Activated CD4-positive, alpha-beta T cell treated with anti-CD3 and anti-CD28 coated beads, Interleukin-2, Interleukin-6, amounts not matched to agents 100 ng/mL and 50 ng/mL, durations not matched to agents 16 hours and 8 hours (primary cell): ENCODE data around the gene TMEM222.

ENCODE experiments used
- DNase-seq: peaks from one replicate; pipeline ENCODE4 v3.0.0-alpha.2; 2020

Gene TMEM222

GRCh38 chr1:27360159-27361043 is 38.4 kb downstream of the TMEM222 start:
- peak; percentile 20 for DNase-seq

GRCh38 chr1:27361044-27361402 is 39.1 kb downstream of the TMEM222 start:
- no peak for DNase-seq

GRCh38 chr1:27361553-27361952 is 39.6 kb downstream of the TMEM222 start:
- DNase-seq = no peak

- no peak for DNase-seq
These were observed 42.1 kb downstream of the TMEM222 start for GRCh38 chr1:27363766-27364695.

- DNase-seq = no peak
These were observed 42.9 kb downstream of the TMEM222 start for GRCh38 chr1:27364696-27365371.

GRCh38 chr1:27365372-27366112 is 43.6 kb downstream of the TMEM222 start:
- DNase-seq = peak; percentile 87

- peak; percentile 84 for DNase-seq
These were observed 44.1 kb downstream of the TMEM222 start for GRCh38 chr1:27366113-27366410.

- DNase-seq = peak; percentile 63
These were observed 44.6 kb downstream of the TMEM222 start, which contains the start of gene MAP3K6 for GRCh38 chr1:27366411-27367159. TSS of gene MAP3K6 (minus strand) at chr1:27366961. CDS start at chr1:27366597, 364 bp downstream.

- DNase-seq = no peak
These were observed 45.2 kb downstream of the TMEM222 start for GRCh38 chr1:27367160-27367650.

- DNase-seq = no peak
These were observed 47.1 kb downstream of the TMEM222 start for GRCh38 chr1:27368869-27369582.

GRCh38 chr1:27372022-27372807 is 50.3 kb downstream of the TMEM222 start:
- DNase-seq = no peak

GRCh38 chr1:27372808-27373690 is 51.1 kb downstream of the TMEM222 start:
- no peak for DNase-seq

- no peak for DNase-seq
These were observed 52.6 kb downstream of the TMEM222 start, which contains the start of gene FCN3 for GRCh38 chr1:27374362-27375086. TSS of gene FCN3 (minus strand) at chr1:27374824. CDS start at chr1:27374818, 6 bp downstream.

- no peak for DNase-seq
These were observed 56.0 kb downstream of the TMEM222 start for GRCh38 chr1:27377760-27378495.

- DNase-seq = no peak
These were observed 57.7 kb downstream of the TMEM222 start for GRCh38 chr1:27379564-27380122.

- DNase-seq = no peak
These were observed 58.3 kb downstream of the TMEM222 start for GRCh38 chr1:27380224-27380623.
